ENCODE data around the gene SLC25A4.

Gene SLC25A4

DNA sequence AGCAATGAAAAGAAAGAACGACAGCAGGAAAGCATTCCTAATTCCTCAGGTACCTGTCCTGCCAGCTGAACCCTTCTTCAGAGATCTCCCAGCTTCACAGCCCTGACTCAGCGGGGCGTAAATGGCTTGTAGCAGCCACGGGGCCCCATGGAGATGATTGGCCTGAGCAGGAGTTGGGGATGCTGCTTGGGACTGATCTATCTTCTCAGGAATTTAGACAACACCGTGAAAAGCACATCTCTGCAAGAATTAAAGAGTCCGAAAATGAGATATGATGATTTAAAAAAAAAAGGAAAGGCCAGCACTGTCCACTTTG lies 22.5 kb upstream of the SLC25A4 start:
- no peak for DNase-seq (ENCODE audit: low read depth in 2 of 2)

DNA sequence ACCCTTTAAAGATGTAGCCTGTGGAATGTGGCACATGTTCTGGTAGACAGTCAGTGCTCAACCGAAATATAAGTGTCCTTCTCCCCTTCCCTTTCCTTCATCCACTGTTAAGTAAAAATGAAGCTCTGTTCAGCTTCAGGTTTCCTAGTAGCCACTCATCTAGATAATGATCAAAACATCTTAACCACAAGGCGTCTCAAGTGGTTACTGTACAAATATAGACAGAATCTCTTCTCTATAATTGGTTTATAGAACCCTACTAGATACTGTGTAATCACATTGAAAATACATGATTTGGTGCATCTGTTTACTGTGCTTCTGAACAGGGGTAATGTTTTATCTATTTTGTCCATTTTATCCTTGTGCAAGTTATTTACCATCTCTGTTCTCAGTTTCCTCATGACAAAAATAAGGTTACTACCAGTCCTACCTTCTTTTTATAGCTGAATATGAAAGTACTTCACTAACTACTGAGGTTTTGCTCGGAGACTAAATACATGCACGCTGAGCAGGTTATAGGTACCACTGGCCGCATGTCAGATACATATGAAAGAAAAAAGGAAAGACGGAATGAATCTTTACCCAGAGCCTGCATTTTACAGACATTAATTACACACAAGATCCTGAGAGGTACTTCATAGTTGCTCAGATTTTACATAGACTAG lies 20.3 kb upstream of the SLC25A4 start:
- DNase-seq (ENCODE audit: low read depth in 2 of 2), result no peak

DNA sequence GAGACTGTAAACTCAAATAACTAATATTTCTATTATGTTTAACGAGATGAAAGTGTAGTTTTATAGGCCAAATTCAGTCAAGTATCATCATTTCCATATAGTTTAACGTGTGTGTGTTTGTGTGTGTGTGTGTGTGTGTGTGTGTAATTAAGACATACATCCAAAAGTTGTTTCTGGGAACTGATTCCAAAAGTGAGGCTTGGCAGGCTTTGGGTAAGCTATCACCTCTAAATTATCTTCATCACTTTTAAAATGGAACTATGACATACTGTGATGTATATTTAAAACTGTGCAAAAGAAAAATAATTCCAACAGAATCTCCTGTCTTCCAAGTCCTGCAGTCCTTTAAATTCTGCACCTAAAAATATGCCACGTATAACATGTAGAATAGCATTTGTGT lies 19.1 kb upstream of the SLC25A4 start:
- DNase-seq (ENCODE audit: low read depth in 2 of 2), result no peak

DNA sequence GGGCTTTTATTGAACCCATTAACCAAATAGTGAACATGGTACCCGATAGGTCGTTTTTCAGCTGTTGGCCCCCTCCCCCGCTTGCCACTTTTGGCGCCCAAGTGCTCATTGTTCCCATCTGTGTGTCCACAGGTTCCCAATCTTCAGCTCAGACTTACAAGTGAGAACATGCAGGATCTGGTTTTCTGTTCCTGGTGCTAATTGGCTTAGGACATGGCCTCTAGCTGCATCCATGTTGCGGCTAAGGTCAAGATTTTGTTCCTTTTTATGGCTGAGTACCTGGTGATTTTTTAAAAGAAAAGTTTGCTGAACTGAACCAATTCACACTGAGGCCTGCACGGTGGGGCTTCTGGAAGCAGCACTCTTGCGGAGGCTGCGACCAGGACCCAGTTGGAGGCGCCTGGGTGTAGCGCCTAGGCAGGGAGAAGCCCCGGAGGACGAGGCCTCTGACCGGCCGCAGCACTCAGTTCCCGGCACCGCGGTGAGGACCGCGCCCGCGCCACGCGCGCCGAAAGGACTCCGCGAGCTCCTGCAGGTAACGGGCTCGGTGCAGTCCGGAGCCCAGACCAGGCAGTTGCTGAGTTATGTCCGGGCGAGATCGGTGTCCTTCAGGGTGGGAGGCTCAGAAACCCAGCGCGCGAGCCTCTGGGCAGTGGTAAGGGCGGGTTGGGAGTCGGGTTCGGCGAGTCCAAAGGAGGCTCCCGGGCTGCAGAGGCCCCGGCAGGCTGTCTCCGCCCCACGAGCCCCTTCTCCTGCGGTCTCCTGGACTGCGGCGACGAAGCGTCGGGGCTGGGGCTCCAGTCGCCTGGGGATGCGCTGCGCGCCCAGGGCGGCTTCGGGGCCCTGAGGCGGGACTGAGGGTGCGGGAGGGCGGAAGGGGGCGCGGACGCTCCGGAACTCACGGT lies 15.8 kb upstream of the SLC25A4 start:
- no peak for DNase-seq (ENCODE audit: low read depth in 2 of 2)

DNA sequence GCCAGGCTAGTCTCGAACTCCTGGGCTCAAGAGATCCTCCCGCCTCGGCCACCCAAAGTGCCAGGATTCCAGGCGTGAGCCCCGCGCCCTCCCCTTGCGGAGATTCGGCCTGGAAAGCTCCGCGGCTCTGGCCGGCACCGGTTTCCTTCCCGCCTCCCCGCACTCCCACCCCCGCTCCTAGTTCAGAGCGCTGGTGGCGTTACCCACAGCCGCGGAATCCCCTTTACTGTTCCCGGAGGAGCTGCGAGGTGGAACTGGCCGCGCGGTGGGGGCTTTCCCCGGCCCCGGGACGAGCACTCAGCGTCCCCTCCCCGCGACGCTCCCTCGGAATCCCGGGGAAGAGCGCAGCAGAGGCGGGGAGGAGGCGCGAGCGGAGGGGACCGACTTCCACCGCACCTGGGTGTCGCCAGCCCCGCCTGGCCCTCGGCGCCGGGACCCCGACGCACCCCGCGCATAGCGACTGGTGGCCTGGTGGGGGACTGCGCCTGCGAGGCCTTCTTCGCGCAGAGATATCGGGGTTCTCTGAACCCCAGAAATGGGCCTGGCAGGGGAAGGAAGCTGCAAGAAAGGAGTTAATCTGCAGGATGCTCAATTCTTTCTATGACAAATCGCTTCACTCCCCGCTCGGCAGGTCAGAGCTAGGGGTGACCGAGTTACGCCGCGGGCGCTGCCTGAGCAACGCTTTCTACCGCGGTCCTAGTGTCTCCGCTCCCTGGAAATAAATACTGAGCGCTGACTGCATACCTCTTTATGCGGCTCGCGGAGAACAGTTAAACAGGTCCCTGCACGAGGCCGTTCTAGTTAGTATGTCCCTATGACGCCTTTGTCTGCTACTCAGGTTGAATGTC lies 14.6 kb upstream of the SLC25A4 start:
- DNase-seq (ENCODE audit: low read depth in 2 of 2), result no peak

DNA sequence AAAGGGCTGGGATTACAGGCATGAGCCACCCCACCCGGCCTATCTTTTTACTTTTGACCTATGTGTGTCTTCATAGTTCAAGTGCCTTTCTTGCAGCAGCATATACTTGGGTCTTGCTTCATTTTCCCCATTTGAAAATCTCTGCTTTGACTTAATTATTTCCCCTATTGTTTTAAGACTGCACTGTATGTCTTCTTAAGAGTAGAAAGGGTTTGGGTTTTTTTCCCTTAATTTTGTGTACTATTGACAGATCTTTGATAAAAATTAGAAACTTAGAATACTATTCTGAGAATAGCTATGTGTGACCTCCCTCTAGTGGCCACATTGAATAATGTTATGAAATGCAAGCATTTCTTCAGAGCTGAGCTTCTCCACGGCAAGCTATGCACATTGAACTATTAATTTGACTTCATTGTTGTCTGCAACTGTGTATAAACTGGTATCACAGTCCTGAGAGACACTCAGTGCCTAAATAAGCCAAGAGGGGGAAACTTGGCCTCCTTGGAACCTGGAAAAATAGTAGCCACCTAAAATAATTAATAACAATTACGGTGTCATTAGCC lies 8.7 kb upstream of the SLC25A4 start:
- DNase-seq (ENCODE audit: low read depth in 2 of 2), result no peak

DNA sequence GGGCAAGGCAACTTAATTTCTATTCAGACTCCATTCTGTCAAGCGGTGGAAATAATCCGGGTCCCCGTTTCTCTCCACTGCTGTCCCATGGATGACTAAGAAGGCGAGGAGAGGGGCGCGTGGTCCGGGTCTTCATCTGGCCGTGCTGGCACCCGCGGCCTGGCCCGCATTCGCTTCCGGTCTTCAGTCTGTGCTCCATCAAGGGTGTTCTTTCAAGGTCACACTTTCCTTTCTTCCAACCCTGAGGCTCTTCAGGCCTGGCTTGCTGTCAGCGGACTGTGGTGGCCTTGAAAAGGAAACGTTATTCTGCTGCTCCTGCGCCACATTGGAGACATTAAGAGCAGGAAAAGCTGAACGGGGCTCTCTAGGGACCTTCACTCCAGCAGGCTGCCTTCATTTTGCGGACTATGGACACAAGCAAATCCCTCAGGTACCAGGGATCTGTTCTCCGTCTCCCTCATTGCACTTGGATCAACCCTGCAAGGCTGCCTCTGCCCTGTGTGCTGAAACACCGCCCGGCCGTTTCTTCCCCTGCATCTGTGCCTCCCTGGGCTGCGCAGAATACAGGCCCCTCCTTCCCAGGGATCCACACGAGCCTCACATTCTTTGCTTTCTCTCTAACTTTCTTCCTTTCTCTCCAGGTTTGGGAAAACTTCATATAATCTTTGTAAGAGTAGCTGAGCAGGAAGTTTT lies 5.7 kb upstream of the SLC25A4 start:
- DNase-seq (ENCODE audit: low read depth in 2 of 2), result no peak

DNA sequence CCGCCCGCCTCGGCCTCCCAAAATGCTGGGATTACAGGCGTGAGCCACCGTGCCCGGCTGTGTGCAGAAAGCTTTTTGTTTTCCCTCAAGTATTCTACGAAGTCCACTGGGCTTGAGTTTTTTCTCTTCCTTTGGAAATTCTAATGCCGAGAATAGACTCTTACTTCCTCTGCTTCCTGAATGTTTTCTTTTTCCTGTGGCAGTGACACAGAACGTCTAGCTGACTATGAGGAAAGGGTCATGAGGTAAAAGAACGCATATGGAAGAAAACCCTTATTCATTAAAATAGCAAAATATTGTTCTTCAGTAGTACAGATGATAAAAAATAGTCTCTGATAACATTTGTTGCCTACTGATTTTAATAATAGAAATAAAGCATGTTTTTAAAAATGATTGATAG lies 4.9 kb upstream of the SLC25A4 start:
- no peak for DNase-seq (ENCODE audit: low read depth in 2 of 2)

DNA sequence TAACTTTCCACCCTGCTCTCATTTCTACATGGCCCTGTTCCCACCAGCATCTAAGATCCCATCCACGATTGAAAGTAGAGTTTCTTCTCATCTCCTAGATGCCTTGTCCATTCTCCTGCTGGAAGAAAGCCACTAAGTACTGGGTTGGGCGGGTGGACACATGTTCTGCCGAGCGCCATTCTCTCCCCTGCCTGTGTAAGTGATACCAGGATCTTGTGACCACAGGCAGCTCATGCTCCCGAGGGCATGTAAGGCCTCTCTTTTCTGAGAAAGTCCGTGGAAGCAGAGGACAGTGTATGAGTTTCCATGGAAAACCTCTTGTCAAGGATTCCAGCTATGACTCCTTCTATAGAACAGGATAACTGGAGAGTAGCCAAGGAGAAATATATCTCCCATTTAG lies 3.3 kb upstream of the SLC25A4 start:
- no peak for DNase-seq (ENCODE audit: low read depth in 2 of 2)

DNA sequence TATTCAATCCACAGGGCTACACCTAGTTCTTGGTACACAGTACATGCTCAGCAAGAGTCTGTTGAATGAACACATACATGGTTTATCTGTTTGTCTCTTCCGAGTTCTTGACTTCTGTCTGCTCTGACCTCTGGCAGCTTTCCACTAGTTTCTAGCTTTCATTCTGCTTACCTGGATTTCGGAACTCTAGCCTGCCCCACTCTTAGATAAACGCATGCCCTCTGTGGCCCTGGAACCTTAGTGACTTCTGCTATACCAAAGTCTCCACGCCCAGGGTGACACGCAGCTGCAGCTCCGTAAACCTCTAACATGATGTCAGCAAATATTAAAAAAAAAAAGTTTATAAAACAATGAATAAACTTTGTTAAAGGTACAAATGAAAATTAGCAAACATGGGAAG lies 1.3 kb upstream of the SLC25A4 start:
- DNase-seq (ENCODE audit: low read depth in 2 of 2), result no peak

DNA sequence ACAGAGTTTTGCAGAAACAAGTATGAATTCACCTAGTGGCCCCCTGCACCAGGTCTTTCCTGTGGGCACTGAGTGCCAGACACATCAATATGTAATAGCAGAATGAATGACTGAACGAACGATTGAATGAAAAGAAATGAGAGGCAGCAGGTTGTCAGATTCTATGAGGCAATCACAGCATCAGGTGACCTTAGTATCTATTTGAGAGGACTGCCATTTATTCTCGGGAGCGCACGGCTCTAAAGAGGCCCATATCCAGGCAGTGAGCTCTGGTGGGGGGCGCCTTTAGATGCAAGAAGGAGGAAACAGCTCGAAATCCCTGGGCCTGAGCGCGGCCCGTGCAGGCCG lies 528 bp upstream of the SLC25A4 start:
- no peak for DNase-seq (ENCODE audit: low read depth in 2 of 2)

DNA sequence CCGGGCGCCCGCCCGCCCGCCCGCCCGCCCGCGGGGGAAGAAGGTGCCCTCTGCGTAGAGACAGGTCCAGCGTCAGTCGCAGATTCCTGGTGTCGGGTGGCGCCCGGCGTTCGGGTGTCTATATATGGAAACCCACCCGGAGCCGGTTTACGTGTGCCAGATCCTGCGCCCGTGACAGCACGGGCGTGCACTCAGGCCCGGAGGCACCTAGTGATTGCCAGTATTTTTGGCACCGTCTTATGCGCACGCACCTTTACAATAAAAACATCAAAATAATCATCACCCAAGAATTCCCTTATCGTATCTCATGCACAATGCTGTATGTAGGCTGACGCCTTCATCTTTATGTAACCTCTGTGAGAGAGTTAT lies 519 bp downstream of the SLC25A4 start:
- DNase-seq (ENCODE audit: low read depth in 2 of 2), result no peak

DNA sequence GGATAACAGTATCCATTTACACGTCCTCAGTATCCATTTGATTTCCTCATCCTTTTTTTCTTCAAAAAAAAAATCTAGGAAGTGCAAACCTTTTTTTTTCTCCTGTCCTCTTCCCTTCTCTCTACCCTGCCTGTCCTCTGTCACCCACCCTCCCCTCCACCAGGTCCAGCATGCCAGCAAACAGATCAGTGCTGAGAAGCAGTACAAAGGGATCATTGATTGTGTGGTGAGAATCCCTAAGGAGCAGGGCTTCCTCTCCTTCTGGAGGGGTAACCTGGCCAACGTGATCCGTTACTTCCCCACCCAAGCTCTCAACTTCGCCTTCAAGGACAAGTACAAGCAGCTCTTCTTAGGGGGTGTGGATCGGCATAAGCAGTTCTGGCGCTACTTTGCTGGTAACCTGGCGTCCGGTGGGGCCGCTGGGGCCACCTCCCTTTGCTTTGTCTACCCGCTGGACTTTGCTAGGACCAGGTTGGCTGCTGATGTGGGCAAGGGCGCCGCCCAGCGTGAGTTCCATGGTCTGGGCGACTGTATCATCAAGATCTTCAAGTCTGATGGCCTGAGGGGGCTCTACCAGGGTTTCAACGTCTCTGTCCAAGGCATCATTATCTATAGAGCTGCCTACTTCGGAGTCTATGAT lies 1.7 kb downstream of the SLC25A4 start:
- DNase-seq (ENCODE audit: low read depth in 2 of 2), result no peak

DNA sequence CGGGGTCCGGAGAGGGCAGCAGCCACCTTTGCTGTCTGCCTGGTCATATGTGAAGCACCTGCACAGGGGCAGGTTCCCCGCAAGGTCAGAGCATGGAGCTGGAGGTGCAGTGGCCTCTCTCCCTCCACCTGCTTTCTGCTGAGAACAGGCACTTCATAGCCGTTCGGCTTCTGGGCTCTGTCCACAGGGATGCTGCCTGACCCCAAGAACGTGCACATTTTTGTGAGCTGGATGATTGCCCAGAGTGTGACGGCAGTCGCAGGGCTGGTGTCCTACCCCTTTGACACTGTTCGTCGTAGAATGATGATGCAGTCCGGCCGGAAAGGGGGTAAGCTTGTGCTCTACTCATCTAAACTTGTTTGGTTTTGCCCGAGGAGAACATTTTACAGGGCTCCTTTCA lies 2.5 kb downstream of the SLC25A4 start:
- DNase-seq (ENCODE audit: low read depth in 2 of 2), result no peak

DNA sequence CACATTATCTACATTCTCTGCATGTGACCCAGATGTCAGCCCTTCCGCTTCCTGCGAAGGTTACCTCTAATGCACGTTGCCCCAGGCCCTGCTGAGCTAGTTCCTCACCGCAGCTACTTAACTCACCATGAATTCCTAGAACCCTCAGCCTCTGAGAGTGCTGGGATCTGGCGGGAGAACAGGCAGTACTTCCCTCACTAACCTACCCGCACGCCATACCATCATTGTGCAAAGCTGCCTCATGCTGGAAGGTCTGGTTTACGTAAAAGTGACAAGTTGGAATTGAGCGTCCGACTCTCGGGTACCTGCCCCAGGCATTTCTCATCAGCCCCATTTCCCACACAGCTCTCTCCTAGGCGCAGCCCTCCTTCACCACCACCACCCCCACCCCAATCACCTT lies 6.3 kb downstream of the SLC25A4 start:
- no peak for DNase-seq (ENCODE audit: low read depth in 2 of 2)

DNA sequence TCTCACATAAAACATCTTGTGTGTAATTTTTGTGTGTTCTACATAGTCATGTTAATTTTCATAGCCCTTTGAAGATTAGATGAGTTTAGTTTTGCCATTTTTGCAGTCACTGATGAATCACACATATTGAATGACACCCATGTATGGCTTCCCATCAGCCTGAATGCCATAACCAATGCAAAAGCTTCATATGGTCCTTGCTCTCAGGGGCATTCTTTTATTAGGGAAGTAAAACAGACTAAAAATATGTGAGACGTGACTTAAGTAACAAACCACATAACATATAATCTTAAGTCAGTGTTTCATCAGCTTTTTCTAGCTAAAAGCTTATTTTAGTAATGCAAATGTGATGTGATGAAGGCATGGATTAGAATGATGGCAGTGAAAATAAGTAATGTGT lies 8.2 kb downstream of the SLC25A4 start:
- DNase-seq (ENCODE audit: low read depth in 2 of 2), result no peak

DNA sequence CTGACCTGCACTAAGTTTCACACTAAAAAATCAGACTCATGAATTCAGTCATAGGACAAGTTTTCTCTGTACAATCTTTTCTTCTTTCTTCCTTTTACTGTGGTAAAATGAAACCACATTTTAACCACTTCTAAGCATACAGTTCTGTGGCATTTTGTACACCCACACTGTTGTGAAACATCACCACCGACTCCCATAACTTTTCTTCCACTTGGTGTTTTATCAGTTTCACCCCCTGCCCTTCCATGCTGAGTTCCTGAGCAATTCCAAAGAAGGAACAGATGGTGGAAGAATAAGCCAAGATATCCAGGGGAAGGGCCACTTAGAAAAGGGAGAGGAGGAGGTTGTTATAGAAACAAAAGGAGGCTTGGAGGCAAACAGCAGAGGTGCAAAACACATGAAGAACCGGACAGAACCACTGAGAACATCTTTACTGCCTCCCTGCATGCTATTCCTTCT lies 22.6 kb downstream of the SLC25A4 start:
- DNase-seq (ENCODE audit: low read depth in 2 of 2), result no peak

DNA sequence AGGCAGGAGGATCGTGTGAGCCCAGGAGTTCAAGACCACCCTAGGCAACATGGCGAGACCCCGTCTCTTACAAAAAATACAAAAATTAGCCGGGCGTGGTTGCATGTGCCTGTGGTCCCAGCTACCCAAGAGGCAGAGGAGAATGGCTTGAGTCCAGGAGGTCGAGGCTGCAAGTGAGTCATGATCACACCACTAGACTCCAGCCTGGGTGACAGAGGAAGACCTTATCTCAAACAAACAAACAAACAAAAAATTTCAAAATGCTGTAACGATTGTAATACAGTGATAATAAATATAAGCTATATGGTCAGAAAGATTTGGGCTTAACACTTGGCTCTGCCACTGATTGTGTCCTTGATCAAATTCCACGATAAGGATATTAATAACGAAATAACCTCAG lies 24.2 kb downstream of the SLC25A4 start:
- DNase-seq (ENCODE audit: low read depth in 2 of 2), result no peak

DNA sequence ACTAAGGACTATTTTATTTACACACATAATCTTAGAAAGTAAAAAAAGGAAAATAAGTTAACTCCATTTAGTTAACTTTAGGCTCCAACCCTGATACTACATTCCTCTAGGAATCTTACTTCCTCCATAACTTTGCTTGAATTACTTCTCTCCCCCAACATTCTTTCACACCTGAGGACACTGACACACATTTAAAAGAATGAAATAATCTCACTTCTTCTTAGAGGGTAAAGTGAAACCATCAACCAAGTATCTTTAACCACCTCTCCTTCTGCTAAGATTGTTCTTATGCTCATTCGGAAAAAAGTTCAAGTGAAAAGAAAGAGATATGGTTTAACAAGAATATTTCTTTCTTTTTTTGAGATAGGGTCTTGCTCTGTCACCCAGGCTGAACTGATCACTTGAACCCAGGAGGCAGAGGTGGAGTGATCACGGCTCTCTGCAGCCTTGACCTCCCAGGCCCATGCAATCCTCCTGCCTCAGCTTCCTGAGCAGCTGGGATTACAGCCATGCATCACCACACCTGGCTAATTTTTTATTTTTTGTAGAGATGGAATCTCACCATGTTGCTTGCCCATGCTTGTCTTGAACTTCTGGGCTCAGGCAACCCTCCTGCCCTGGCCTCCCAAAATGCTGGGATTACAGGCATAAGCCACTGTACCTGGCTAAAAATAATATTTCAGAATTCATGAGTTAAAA lies 28.5 kb downstream of the SLC25A4 start:
- DNase-seq (ENCODE audit: low read depth in 2 of 2), result no peak

DNA sequence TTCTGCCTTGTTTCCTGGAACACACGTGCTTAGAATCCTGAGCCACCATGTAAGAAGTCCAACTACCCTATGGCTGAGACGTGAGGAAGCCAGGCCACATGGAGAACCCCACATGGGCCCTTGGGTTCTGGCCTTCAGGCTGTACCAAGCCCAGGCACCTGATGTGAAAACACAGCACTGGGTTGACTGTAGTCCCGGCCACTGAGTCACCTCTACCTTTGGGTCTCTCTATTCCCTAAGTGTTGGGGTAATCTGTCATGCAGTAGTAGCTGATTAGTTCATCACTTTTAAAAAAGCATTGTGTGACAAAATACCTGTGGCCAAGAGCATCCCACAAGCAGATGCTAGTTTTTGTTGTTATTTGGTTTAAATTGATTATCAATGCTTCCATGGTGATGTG lies 36.4 kb downstream of the SLC25A4 start:
- no peak for DNase-seq (ENCODE audit: low read depth in 2 of 2)

DNA sequence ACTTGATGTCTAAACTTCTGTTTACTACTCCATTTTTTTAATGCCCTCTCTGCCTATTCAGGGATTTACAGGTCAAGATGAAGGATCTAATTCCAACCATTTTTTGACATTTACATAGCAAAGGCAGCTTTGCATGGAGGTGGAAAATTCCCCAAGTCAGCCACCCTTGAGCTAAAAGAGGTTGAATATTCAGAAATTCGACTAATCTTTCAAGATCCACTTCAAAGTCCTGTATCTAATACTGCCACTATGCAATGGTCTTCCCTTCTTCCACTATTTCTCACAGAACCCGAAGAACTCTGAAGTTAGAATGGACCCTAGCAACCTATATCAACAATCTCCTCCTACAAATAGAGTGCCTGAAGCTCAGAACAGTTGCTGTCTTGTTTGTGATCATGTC lies 39.2 kb downstream of the SLC25A4 start:
- DNase-seq (ENCODE audit: low read depth in 2 of 2), result no peak
